ENCODE measurements around the gene CBX6. TPM values are rescaled to one million over a fixed set of nuclear protein-coding genes. Genes with fewer than 3 reads are reported as not detected.
"Not testable (repeated sequence)": the region's sequence is repeated elsewhere in the genome, so short reads cannot be mapped to it uniquely, and the experiment has no call there.

CBX6 gene
- total RNA-seq, 1 donor from 2014 or later = 101 TPM

GRCh38 chr22:38861927-38862326 is 10.1 kb downstream of the CBX6 start:
- no peak for TF ChIP-seq CTCF (IDR thresholded peaks at IDR 0.05; ENCODE audit: unreplicated experiment)
- DNase-seq (ENCODE audit: low spot score in 2 of 2, unreplicated experiment in 2 of 2) = no peak
- Mint-ChIP-seq H3K27me3 (ENCODE audit: low read depth) (peaks cover 2% of the 10 kb centered on the region), H3K36me3 (peaks cover 2% of the 10 kb centered on the region), H3K4me3 (no peak overlapping the region), H3K9me3 (no peaks in the 10 kb centered on the region), H3K27ac (no peak overlapping the region), H3K4me1 (peaks cover 3% of the 10 kb centered on the region)

GRCh38 chr22:38861170-38861876 is 10.7 kb downstream of the CBX6 start:
- H3K9me3 Mint-ChIP-seq = no peaks in the 10 kb centered on the region
- no peak for TF ChIP-seq CTCF (IDR thresholded peaks at IDR 0.05; ENCODE audit: unreplicated experiment)
- no peak for DNase-seq (ENCODE audit: low spot score in 2 of 2, unreplicated experiment in 2 of 2)
- peaks cover 3% of the 10 kb centered on the region for H3K4me1 Mint-ChIP-seq
- H3K27ac Mint-ChIP-seq = no peak overlapping the region
- H3K4me3 Mint-ChIP-seq = no peak overlapping the region
- peaks cover 2% of the 10 kb centered on the region for H3K36me3 Mint-ChIP-seq
- H3K27me3 Mint-ChIP-seq (ENCODE audit: low read depth) = peaks cover 2% of the 10 kb centered on the region

GRCh38 chr22:38860283-38861169 is 11.5 kb downstream of the CBX6 start:
- no peaks in the 10 kb centered on the region for H3K9me3 Mint-ChIP-seq
- no peak overlapping the region for H3K27ac Mint-ChIP-seq
- no peak for TF ChIP-seq CTCF (IDR thresholded peaks at IDR 0.05; ENCODE audit: unreplicated experiment)
- no peak overlapping the region for H3K4me3 Mint-ChIP-seq
- DNase-seq (ENCODE audit: low spot score in 2 of 2, unreplicated experiment in 2 of 2) = no peak
- H3K4me1 Mint-ChIP-seq = peaks cover 3% of the 10 kb centered on the region
- H3K36me3 Mint-ChIP-seq = peaks cover 2% of the 10 kb centered on the region
- peaks cover 2% of the 10 kb centered on the region for H3K27me3 Mint-ChIP-seq (ENCODE audit: low read depth)

- Mint-ChIP-seq H3K27me3 (ENCODE audit: low read depth) (peaks cover 2% of the 10 kb centered on the region), H3K4me3 (no peak overlapping the region), H3K27ac (no peak overlapping the region), H3K4me1 (peaks cover 3% of the 10 kb centered on the region), H3K9me3 (no peaks in the 10 kb centered on the region), H3K36me3 (peaks cover 2% of the 10 kb centered on the region)
- DNase-seq (ENCODE audit: low spot score in 2 of 2, unreplicated experiment in 2 of 2) = no peak
- TF ChIP-seq CTCF (IDR thresholded peaks at IDR 0.05; ENCODE audit: unreplicated experiment) = no peak
These were observed 12.3 kb downstream of the CBX6 start for GRCh38 chr22:38859581-38860282.

GRCh38 chr22:38858492-38858891 is 13.5 kb downstream of the CBX6 start:
- H3K9me3 Mint-ChIP-seq = no peaks in the 10 kb centered on the region
- H3K4me3 Mint-ChIP-seq = no peak overlapping the region
- peaks cover 4% of the 10 kb centered on the region for H3K27me3 Mint-ChIP-seq (ENCODE audit: low read depth)
- TF ChIP-seq CTCF (IDR thresholded peaks at IDR 0.05; ENCODE audit: unreplicated experiment) = no peak
- H3K4me1 Mint-ChIP-seq = no peaks in the 10 kb centered on the region
- DNase-seq (ENCODE audit: low spot score in 2 of 2, unreplicated experiment in 2 of 2) = no peak
- H3K36me3 Mint-ChIP-seq = no peaks in the 10 kb centered on the region
- no peak overlapping the region for H3K27ac Mint-ChIP-seq

- not testable (repeated sequence) for H3K9me3 Mint-ChIP-seq; H3K36me3 Mint-ChIP-seq; H3K27ac Mint-ChIP-seq; H3K4me3 Mint-ChIP-seq; H3K4me1 Mint-ChIP-seq; DNase-seq (ENCODE audit: low spot score in 2 of 2, unreplicated experiment in 2 of 2)
- peaks cover 33% of the 10 kb centered on the region for H3K27me3 Mint-ChIP-seq (ENCODE audit: low read depth)
These were observed 17.5 kb downstream of the CBX6 start for GRCh38 chr22:38854476-38854875.

GRCh38 chr22:38853883-38854282 is 18.1 kb downstream of the CBX6 start:
- DNase-seq (ENCODE audit: low spot score in 2 of 2, unreplicated experiment in 2 of 2); H3K27ac Mint-ChIP-seq; H3K4me3 Mint-ChIP-seq; H3K9me3 Mint-ChIP-seq; H3K36me3 Mint-ChIP-seq; H3K4me1 Mint-ChIP-seq: not testable (repeated sequence)
- peaks cover 37% of the 10 kb centered on the region for H3K27me3 Mint-ChIP-seq (ENCODE audit: low read depth)

Data from mesothelial cell of epicardium (in vitro differentiated cells).